Measurements from ENCODE around the gene HS3ST4. TPM values are rescaled to one million over a fixed set of nuclear protein-coding genes. Genes with fewer than 3 reads are reported as not detected.
"Not testable (repeated sequence)": the region's sequence is repeated elsewhere in the genome, so short reads cannot be mapped to it uniquely, and the experiment has no call there.

HS3ST4 gene
- total RNA-seq, 8 experiments from 2014 or later: 0.36 to 2.4 (median 1.3) TPM

GRCh38 chr16:25748092-25748654, 56.4 kb downstream of the HS3ST4 start:
- Histone ChIP-seq H3K4me1 (replicated peaks in 1 of 2) (peaks cover 18 to 20% of the 10 kb centered on the region in 2 donors), H3K4me3 (no peak overlapping the region), H3K27ac (no peak overlapping the region)
- 13 to 84% (median 65%) methylated on average over 1 to 3 of the region's 3 CpGs; no CpG with 5 or more reads in 4 of the 10 experiments for WGBS, 10 experiments
- ATAC-seq (replicated peaks in 6 of 8): no peak
- in situ Hi-C loops (cut with MboI; ENCODE audit: low pct_unique_long_range_greater_than_20kb in 2 of 9, low sequenced_read_pairs in 9 of 9, unreplicated experiment in 9 of 9): loop anchor here in 1 of 9 experiments (25.0 kb wide), 1 partner anchor 111 kb away; no protein-coding TSS in a partner anchor

- 13 to 90% (median 27%) methylated on average over 1 to 6 of the region's 6 CpGs for WGBS, 10 experiments
- in situ Hi-C loops (cut with MboI; ENCODE audit: low pct_unique_long_range_greater_than_20kb in 2 of 9, low sequenced_read_pairs in 9 of 9, unreplicated experiment in 9 of 9): loop anchor here in 1 of 9 experiments (10.0 kb wide), 1 partner anchor 64 kb away; no protein-coding TSS in a partner anchor
- H3K27ac ChIP-seq: no peak overlapping the region
- peak in 7 of 8 experiments; percentile 12 to 76 (median 57) for ATAC-seq (replicated peaks in 6 of 8)
- H3K4me3 ChIP-seq: no peak overlapping the region
- peaks cover 19 to 20% of the 10 kb centered on the region in 2 donors for H3K4me1 ChIP-seq (replicated peaks in 1 of 2)
Observed at GRCh38 chr16:25750488-25751216, 58.9 kb downstream of the HS3ST4 start.

- ATAC-seq (replicated peaks in 6 of 8): peak in 5 of 8 experiments; percentile 24 to 70 (median 48)
- no peak overlapping the region for H3K27ac ChIP-seq
- in situ Hi-C loops (cut with MboI; ENCODE audit: low pct_unique_long_range_greater_than_20kb in 2 of 9, low sequenced_read_pairs in 9 of 9, unreplicated experiment in 9 of 9): loop anchor here in 1 of 9 experiments (10.0 kb wide), 1 partner anchor 63 kb away; no protein-coding TSS in a partner anchor
Observed at GRCh38 chr16:25751230-25751835, 59.6 kb downstream of the HS3ST4 start.

GRCh38 chr16:25764466-25764865, 72.7 kb downstream of the HS3ST4 start:
- H3K27ac ChIP-seq: no peak overlapping the region
- 52 to 93% (median 87%) methylated on average over 2 of the region's 2 CpGs; no CpG with 5 or more reads in 6 of the 10 experiments for whole genome bisulfite sequencing, 10 experiments
- no peaks in the 10 kb centered on the region for H3K4me1 ChIP-seq (replicated peaks in 1 of 2)
- ATAC-seq (replicated peaks in 6 of 8): no peak
- in situ Hi-C loops (cut with MboI; ENCODE audit: low pct_unique_long_range_greater_than_20kb in 2 of 9, low sequenced_read_pairs in 9 of 9, unreplicated experiment in 9 of 9): no loop called here
- no peak overlapping the region for H3K4me3 ChIP-seq

More at GRCh38 chr16:25751230-25751835, 59.6 kb downstream of the HS3ST4 start:
- WGBS, 10 experiments: 0 to 100% (median 14%) methylated on average over 1 to 5 of the region's 5 CpGs
- peaks cover 19 to 20% of the 10 kb centered on the region in 2 donors for H3K4me1 ChIP-seq (replicated peaks in 1 of 2)
- no peak overlapping the region for H3K4me3 ChIP-seq

- ATAC-seq (replicated peaks in 6 of 8): no peak
- 0 to 100% (median 75%) methylated on average over 1 of the region's 1 CpG; no CpG with 5 or more reads in 4 of the 10 experiments for WGBS, 10 experiments
- in situ Hi-C loops (cut with MboI; ENCODE audit: low pct_unique_long_range_greater_than_20kb in 2 of 9, low sequenced_read_pairs in 9 of 9, unreplicated experiment in 9 of 9): no loop called here
- Histone ChIP-seq H3K4me3 (no peak overlapping the region), H3K27ac (no peak overlapping the region), H3K4me1 (replicated peaks in 1 of 2) (no peaks in the 10 kb centered on the region)
Observed at GRCh38 chr16:25771216-25771615, 79.5 kb downstream of the HS3ST4 start.

- Histone ChIP-seq H3K4me3 (no peak overlapping the region), H3K4me1 (replicated peaks in 1 of 2) (no peaks in the 10 kb centered on the region), H3K27ac (no peak overlapping the region)
- 3 to 100% (median 55%) methylated on average over 2 to 5 of the region's 5 CpGs; no CpG with 5 or more reads in 1 of the 10 experiments for WGBS, 10 experiments
- in situ Hi-C loops (cut with MboI; ENCODE audit: low pct_unique_long_range_greater_than_20kb in 2 of 9, low sequenced_read_pairs in 9 of 9, unreplicated experiment in 9 of 9): no loop called here
- ATAC-seq (replicated peaks in 6 of 8): no peak
Observed at GRCh38 chr16:25771812-25772568, 80.2 kb downstream of the HS3ST4 start.

- H3K4me3 ChIP-seq; H3K4me1 ChIP-seq (replicated peaks in 1 of 2); ATAC-seq (replicated peaks in 6 of 8); H3K27ac ChIP-seq; in situ Hi-C loops (cut with MboI; ENCODE audit: low pct_unique_long_range_greater_than_20kb in 2 of 9, low sequenced_read_pairs in 9 of 9, unreplicated experiment in 9 of 9): not testable (repeated sequence)
- WGBS, 10 experiments: 7 to 95% (median 85%) methylated on average over 2 of the region's 2 CpGs; no CpG with 5 or more reads in 4 of the 10 experiments
Observed at GRCh38 chr16:25776214-25776613, 84.5 kb downstream of the HS3ST4 start.

GRCh38 chr16:25783226-25783625, 91.5 kb downstream of the HS3ST4 start:
- H3K27ac ChIP-seq: no peak overlapping the region
- WGBS, 10 experiments: 0 to 83% (median 50%) methylated on average over 1 of the region's 1 CpG; no CpG with 5 or more reads in 1 of the 10 experiments

GRCh38 chr16:25785361-25785760, 93.6 kb downstream of the HS3ST4 start:
- no peak overlapping the region for H3K27ac ChIP-seq
- ATAC-seq (replicated peaks in 6 of 8): no peak
- 0 to 100% (median 14%) methylated on average over 1 to 4 of the region's 4 CpGs; no CpG with 5 or more reads in 1 of the 10 experiments for WGBS, 10 experiments

More at GRCh38 chr16:25783226-25783625, 91.5 kb downstream of the HS3ST4 start:
- no peak overlapping the region for H3K4me3 ChIP-seq
- in situ Hi-C loops (cut with MboI; ENCODE audit: low pct_unique_long_range_greater_than_20kb in 2 of 9, low sequenced_read_pairs in 9 of 9, unreplicated experiment in 9 of 9): no loop called here
- H3K4me1 ChIP-seq (replicated peaks in 1 of 2): no peaks in the 10 kb centered on the region
- no peak for ATAC-seq (replicated peaks in 6 of 8)

GRCh38 chr16:25786748-25787147, 95.0 kb downstream of the HS3ST4 start:
- in situ Hi-C loops (cut with MboI; ENCODE audit: low pct_unique_long_range_greater_than_20kb in 2 of 9, low sequenced_read_pairs in 9 of 9, unreplicated experiment in 9 of 9): no loop called here
- H3K27ac ChIP-seq: no peak overlapping the region
- no peak overlapping the region for H3K4me3 ChIP-seq
- 0 to 97% (median 32%) methylated on average over 2 to 4 of the region's 4 CpGs; no CpG with 5 or more reads in 2 of the 10 experiments for WGBS, 10 experiments
- no peaks in the 10 kb centered on the region for H3K4me1 ChIP-seq (replicated peaks in 1 of 2)
- no peak for ATAC-seq (replicated peaks in 6 of 8)

More at GRCh38 chr16:25785361-25785760, 93.6 kb downstream of the HS3ST4 start:
- Histone ChIP-seq H3K4me1 (replicated peaks in 1 of 2) (no peaks in the 10 kb centered on the region), H3K4me3 (no peak overlapping the region)
- in situ Hi-C loops (cut with MboI; ENCODE audit: low pct_unique_long_range_greater_than_20kb in 2 of 9, low sequenced_read_pairs in 9 of 9, unreplicated experiment in 9 of 9): no loop called here

- H3K27ac ChIP-seq: no peak overlapping the region
- WGBS, 10 experiments: 0 to 100% (median 25%) methylated on average over 1 of the region's 1 CpG; no CpG with 5 or more reads in 4 of the 10 experiments
- in situ Hi-C loops (cut with MboI; ENCODE audit: low pct_unique_long_range_greater_than_20kb in 2 of 9, low sequenced_read_pairs in 9 of 9, unreplicated experiment in 9 of 9): no loop called here
Observed at GRCh38 chr16:25788637-25789036, 96.9 kb downstream of the HS3ST4 start.

GRCh38 chr16:25796239-25796638, 104.5 kb downstream of the HS3ST4 start:
- no peaks in the 10 kb centered on the region for H3K4me1 ChIP-seq (replicated peaks in 1 of 2)
- in situ Hi-C loops (cut with MboI; ENCODE audit: low pct_unique_long_range_greater_than_20kb in 2 of 9, low sequenced_read_pairs in 9 of 9, unreplicated experiment in 9 of 9): no loop called here
- WGBS, 10 experiments: 0 to 93% (median 60%) methylated on average over 2 to 4 of the region's 4 CpGs; no CpG with 5 or more reads in 1 of the 10 experiments
- H3K27ac ChIP-seq: no peak overlapping the region
- no peak for ATAC-seq (replicated peaks in 6 of 8)
- no peak overlapping the region for H3K4me3 ChIP-seq

More at GRCh38 chr16:25788637-25789036, 96.9 kb downstream of the HS3ST4 start:
- no peaks in the 10 kb centered on the region for H3K4me1 ChIP-seq (replicated peaks in 1 of 2)
- H3K4me3 ChIP-seq: no peak overlapping the region
- ATAC-seq (replicated peaks in 6 of 8): no peak

All from motor neuron (in vitro differentiated cells).